ENCODE data around the gene EEF1AKMT2.
"Not testable (repeated sequence)": the region's sequence is repeated elsewhere in the genome, so short reads cannot be mapped to it uniquely, and the experiment has no call there.

Gene EEF1AKMT2

DNA sequence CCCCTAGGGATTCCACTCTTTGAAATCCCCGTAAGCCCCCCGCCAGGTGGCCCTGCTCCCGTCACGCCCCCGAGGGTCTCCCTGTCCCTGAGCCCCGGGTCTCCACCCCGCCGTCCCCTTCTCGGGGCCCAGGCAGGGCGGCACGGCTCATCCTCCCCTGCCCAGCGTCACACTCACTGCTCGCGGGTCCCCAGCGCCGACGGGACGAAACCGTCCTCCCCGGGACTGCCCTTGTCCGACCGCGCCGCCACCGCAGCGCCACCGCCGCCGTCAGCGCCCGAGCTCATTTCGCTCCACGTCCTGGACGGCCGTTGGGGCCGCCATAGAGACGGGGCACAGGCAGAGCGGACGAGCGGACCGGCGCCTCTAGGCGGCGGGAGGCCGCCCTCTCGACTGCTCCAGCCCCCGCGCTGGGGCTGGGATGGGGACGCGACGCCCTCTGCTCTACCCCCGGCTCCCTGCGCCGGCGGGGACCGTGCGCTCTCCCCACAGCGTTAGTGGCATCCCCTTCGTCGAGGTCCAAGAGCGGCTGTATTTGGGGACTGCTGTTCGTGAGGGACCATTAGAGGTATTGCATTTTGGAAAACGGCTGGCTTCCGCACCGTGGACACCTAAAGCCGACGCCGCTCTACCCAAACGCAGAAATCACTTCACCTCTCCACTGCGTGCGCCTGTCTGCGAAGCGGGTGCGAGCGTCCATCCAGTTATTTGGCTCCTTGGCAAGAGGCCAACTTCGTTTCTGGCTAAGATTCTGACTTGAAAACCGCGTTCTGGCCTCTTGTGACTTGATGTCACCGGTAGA, at the start of gene EEF1AKMT2:
EEF1AKMT2 (minus strand) TSS at position 341 of the 802 bp plus-strand sequence; CDS start at position 287, 54 bp downstream.
- DNase-seq (ENCODE audit: low spot score) = peak; percentile 92

GRCh38 chr10:124837687-124838086, 46.0 kb upstream of the EEF1AKMT2 start:
- DNase-seq (ENCODE audit: low spot score) = no peak

GRCh38 chr10:124831116-124831515, 39.4 kb upstream of the EEF1AKMT2 start:
- DNase-seq (ENCODE audit: low spot score) = no peak

DNA sequence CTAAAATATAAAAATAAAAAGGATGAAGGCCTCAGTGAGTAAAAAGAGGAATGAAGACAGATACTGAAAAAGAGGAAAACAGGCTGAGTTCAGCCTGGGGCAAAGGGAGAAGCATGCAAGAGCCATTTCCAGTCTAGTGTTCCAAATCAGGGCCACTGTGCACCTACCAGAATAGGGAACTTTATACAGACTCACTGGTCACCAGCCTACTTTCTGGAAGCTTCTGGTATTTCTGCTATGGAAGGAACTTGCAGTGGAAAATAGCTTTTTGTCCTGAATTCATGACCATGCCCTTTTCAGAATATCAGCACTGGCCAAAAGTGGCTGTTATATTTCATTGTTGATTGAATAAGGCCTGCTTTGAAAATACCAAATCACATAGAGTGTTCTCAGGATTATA, 38.8 kb upstream of the EEF1AKMT2 start:
- DNase-seq (ENCODE audit: low spot score) = no peak

DNA sequence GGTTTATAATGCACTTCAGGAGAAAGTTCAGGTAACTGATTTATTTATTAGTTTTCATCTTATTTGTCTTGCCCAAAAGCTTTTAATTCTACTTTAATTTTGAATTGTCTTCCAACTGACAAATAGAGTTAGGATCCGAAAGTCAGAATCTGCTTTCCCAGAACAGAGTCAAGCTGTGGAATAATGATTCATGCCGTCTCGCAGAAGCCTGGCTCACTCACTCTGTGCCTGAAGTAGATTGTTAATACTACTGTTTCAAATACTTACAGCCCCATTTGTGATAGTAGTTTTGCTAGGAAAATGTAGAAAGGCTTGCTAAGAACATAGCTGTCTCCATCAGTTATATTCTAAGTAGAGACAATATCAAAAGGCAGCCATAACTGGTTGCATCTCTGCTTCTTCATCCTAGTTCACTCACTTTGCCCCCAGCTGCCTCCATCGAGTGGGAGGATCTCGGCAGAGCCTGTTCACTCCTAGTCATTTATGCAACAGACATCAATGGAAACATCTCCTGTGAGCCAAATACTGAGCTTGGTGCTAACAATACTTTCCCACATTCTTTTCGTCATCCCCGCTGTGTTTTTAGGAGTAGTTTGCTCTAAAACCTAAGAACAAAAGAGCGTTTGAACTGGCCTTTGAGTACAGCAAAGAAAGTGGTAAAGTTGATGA, 37.9 kb upstream of the EEF1AKMT2 start:
- DNase-seq (ENCODE audit: low spot score) = no peak

DNA sequence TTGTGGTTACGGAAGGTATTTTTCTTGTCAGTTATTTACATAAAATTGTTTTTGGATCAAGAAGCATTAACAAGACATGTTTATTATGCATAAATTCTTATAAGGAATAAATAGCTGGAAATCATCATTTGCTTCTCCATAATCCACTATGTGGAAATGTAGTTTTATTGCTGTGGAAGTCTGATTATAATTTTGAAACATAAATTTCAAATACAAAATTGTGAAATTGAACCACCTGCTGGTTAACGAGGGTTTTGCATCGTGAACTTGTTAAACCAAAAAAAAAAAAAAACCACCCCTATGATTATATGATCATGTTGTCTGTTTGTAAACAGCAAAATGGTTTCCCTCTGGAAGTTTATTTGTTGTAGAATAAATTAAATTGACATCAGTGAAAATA, 35.8 kb upstream of the EEF1AKMT2 start:
- DNase-seq (ENCODE audit: low spot score) = no peak

- no peak for DNase-seq (ENCODE audit: low spot score)
Measured at GRCh38 chr10:124826262-124826661, 34.6 kb upstream of the EEF1AKMT2 start.

- DNase-seq (ENCODE audit: low spot score) = no peak
Measured at GRCh38 chr10:124825702-124826101, 34.0 kb upstream of the EEF1AKMT2 start.

GRCh38 chr10:124824932-124825331, 33.2 kb upstream of the EEF1AKMT2 start:
- DNase-seq (ENCODE audit: low spot score) = not testable (repeated sequence)

GRCh38 chr10:124824507-124824906, 32.8 kb upstream of the EEF1AKMT2 start:
- no peak for DNase-seq (ENCODE audit: low spot score)

- no peak for DNase-seq (ENCODE audit: low spot score)
Measured at GRCh38 chr10:124821520-124821919, 29.8 kb upstream of the EEF1AKMT2 start.

- DNase-seq (ENCODE audit: low spot score) = no peak
Measured at GRCh38 chr10:124820121-124820520, 28.4 kb upstream of the EEF1AKMT2 start.

GRCh38 chr10:124802313-124802675, 10.6 kb upstream of the EEF1AKMT2 start:
- DNase-seq (ENCODE audit: low spot score) = no peak

DNA sequence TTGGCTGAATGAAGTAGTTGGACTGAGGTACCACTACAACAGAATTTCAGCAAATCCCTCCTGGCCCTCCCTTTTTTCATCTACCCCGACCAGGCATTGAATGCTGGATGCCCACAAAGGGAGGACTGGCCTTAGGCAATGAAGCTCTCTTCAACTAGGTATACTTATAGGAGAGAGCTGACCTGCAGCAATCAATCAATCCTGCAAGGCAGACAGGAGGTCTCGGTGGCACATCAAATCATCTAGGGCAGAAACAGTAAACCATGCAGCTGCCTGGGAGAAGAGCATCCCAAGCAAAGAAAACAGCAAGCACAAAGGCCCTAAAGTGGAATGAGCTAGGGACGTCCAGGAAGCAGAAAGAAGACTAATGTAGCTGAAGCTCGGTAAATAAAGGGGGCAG, 7.5 kb upstream of the EEF1AKMT2 start:
- DNase-seq (ENCODE audit: low spot score) = no peak

GRCh38 chr10:124798781-124799180, 7.1 kb upstream of the EEF1AKMT2 start:
- no peak for DNase-seq (ENCODE audit: low spot score)

DNA sequence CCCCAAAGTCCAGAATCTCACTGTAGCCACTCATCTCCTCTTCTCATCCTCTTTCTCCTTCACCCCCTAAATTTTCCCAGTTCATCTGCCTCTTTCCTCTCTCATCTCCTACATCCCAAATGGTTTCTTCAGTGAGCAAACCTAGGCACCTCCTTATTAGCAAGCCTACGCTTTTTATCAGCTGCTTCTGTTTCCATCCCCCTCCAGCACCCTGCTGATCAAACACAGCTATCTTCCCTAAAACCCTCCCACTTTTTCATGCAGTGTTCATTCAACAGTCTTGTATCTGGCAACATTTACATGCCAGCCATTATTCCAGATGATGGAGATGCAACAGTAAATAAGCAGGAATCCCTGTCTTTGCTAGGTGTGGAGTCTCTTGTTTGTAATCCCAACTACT, 6.7 kb upstream of the EEF1AKMT2 start:
- DNase-seq (ENCODE audit: low spot score) = no peak

GRCh38 chr10:124792998-124793352, 1.3 kb upstream of the EEF1AKMT2 start:
- DNase-seq (ENCODE audit: low spot score) = no peak

- not testable (repeated sequence) for DNase-seq (ENCODE audit: low spot score)
Measured at GRCh38 chr10:124782900-124783299, 8.8 kb downstream of the EEF1AKMT2 start.

DNA sequence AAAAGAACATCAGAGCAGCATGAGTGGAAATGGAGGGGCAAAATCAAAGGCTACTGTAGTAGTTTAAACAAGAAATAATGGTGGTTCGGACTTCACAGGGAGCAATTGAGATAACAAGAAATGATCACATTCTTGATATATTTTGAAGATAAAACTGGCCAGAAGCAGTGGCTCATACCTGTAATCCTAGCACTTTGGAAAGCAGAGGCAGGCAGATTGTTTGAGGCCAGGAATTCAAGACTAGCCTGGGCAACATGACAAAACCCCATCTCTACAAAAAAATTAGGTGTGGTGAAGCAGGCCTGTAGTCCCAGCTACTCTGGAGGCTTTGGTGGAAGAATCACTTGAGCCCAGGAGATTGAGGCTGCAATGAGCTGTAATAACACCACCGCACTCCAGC, 22.9 kb downstream of the EEF1AKMT2 start:
- no peak for DNase-seq (ENCODE audit: low spot score)

- DNase-seq (ENCODE audit: low spot score) = no peak
Measured at GRCh38 chr10:124765256-124765655, 26.4 kb downstream of the EEF1AKMT2 start.

GRCh38 chr10:124763267-124763666, 28.4 kb downstream of the EEF1AKMT2 start:
- no peak for DNase-seq (ENCODE audit: low spot score)

DNA sequence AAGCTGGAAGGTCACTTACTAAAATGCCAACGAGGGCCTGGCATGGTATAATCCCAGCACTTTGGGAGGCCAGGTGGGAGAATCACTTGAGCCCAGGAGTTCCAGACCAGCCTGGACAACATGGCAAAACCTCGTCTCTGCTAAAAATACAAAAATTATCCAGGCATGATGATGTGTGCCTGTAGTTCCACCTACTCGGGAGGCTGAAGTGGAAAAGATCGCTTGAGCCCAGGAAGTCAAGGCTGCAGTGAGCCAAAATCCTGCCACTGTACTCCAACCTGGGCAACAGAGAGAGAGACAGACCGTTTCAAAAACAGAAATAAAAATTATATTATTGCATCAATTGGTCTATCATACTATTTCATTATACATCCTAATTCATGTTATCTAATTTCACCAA, 29.4 kb downstream of the EEF1AKMT2 start:
- no peak for DNase-seq (ENCODE audit: low spot score)

GRCh38 chr10:124756156-124756903, 35.4 kb downstream of the EEF1AKMT2 start:
- DNase-seq (ENCODE audit: low spot score) = no peak
